GM12878 (cell line): ENCODE results near the gene NIPAL4. TPM values are rescaled to one million over a fixed set of nuclear protein-coding genes. Genes with fewer than 3 reads are reported as not detected.

ENCODE experiments used
- ATAC-seq: fragments of 200-7000 bp; cut with Tn5 transposase; 3 replicates; pipeline ENCODE4 v1.9.1; 2020; ENCODE audit warnings: mild to moderate bottlenecking, moderate library complexity
- BruUV-seq: library from RNA; stranded (reverse); fragments of 400-500 nt; replicated peaks from 2 replicates; lab custom pipeline; 2021; lab: Mats Ljungman, UMichigan
- CTCF ChIA-PET: fragments of 300-600 bp; sonication (Branson Sonifier 250); formaldehyde crosslinking; extraction: SDS; loops from one replicate; lab custom pipeline; 2021; ENCODE audit warnings: inconsistent platforms; lab: Yijun Ruan, JAX
- POLR2A ChIA-PET: fragments of 350-600 bp; formaldehyde crosslinking; extraction: SDS; loops from one replicate; lab custom pipeline; 2021; ENCODE audit warnings: inconsistent platforms; lab: Charles Lee
- RAD21 ChIA-PET: fragments of 300-600 bp; sonication (Branson Sonifier 250); formaldehyde crosslinking; loops from one replicate; lab custom pipeline; 2023; ENCODE audit warnings: antibody characterized with exemption; ENCODE audit not compliant: unreplicated experiment; lab: Charles Lee
- SMC1A ChIA-PET: fragments of 300-600 bp; sonication (Branson Sonifier 250); formaldehyde crosslinking; loops from one replicate; lab custom pipeline; 2023; ENCODE audit not compliant: unreplicated experiment, uncharacterized antibody; lab: Charles Lee
- DNase-seq: peaks from one replicate; pipeline ENCODE4 v3.0.0-alpha.2; 2011; ENCODE audit warnings: low read depth, low spot score
- FAIRE-seq: peaks from 3 replicates; lab custom pipeline; 2011; peaks lifted over from hg19 to GRCh38; lab: Jason Lieb, UNC
- H2AFZ ChIP-seq: 2 replicates; pipeline ENCODE4 v1.6.0; 2011; ENCODE audit warnings: low read depth, low read length, control low read depth; ENCODE audit not compliant: control insufficient read depth
- H3K27ac ChIP-seq: 2 replicates; pipeline ENCODE4 v1.5.1; 2011; ENCODE audit warnings: control low read depth; ENCODE audit not compliant: control insufficient read depth, insufficient read depth
- H3K27me3 ChIP-seq, 2 experiments: replicated peaks in 1 of 2; 2 replicates each; pipeline versions ENCODE4 v1.6.0 to v1.6.1; 2011; ENCODE audit warnings: low read length in 1 of 2; ENCODE audit not compliant: control insufficient read depth in 2 of 2, insufficient read depth in 2 of 2
- H3K36me3 ChIP-seq, 2 experiments: 2 replicates each; pipeline ENCODE4 v1.5.1; 2011; ENCODE audit warnings: low read length in 1 of 2; ENCODE audit not compliant: control insufficient read depth in 2 of 2, insufficient read depth in 2 of 2
- H3K4me1 ChIP-seq: 2 replicates; pipeline ENCODE4 v1.6.1; 2011; ENCODE audit warnings: mild to moderate bottlenecking, low read length, moderate library complexity, mixed read lengths; ENCODE audit not compliant: control insufficient read depth, insufficient read depth
- H3K4me2 ChIP-seq: 2 replicates; pipeline ENCODE4 v1.6.0; 2011; ENCODE audit warnings: control low read depth; ENCODE audit not compliant: control insufficient read depth, insufficient read depth
- H3K4me3 ChIP-seq: fragments of 200-600 bp; sonication (generic); 2 replicates; pipeline ENCODE4 v1.5.1; 2016
- H3K79me2 ChIP-seq: 2 replicates; pipeline ENCODE4 v1.6.0; 2011; ENCODE audit warnings: low read length; ENCODE audit not compliant: control insufficient read depth, insufficient read depth
- H3K9ac ChIP-seq: 2 replicates; pipeline ENCODE4 v1.8.0; 2011; ENCODE audit warnings: low read length, control low read depth, mixed read lengths; ENCODE audit not compliant: control insufficient read depth, insufficient read depth
- H3K9me3 ChIP-seq: replicated peaks from 3 replicates; pipeline ENCODE4 v1.5.1; 2011; ENCODE audit warnings: mild to moderate bottlenecking, low read length; ENCODE audit not compliant: control insufficient read depth, insufficient read depth
- H4K20me1 ChIP-seq: 2 replicates; pipeline ENCODE4 v1.6.0; 2011; ENCODE audit not compliant: control insufficient read depth, insufficient read depth
- ETV6 ChIP-seq, 2 experiments: fragments of 450-650 bp in 1 of 2; IDR thresholded peaks in 1 of 2; conservative IDR thresholded peaks in 1 of 2; 2 replicates each; pipeline ENCODE4 v1.6.1; 2014; ENCODE audit warnings: antibody characterized with exemption in 1 of 2, borderline replicate concordance in 1 of 2, low read depth in 1 of 2, mild to moderate bottlenecking in 1 of 2, moderate library complexity in 1 of 2
- FOS ChIP-seq: IDR thresholded peaks from 3 replicates; pipeline ENCODE4 v1.6.1; 2011; ENCODE audit warnings: borderline replicate concordance; ENCODE audit not compliant: insufficient read length; ENCODE audit errors: extremely low read depth
- HCFC1 ChIP-seq: fragments of 150-350 bp; IDR thresholded peaks from 2 replicates; pipeline ENCODE4 v1.6.1; 2014; ENCODE audit warnings: low read length
- IKZF2 ChIP-seq, 2 experiments: fragments of 450-650 bp; IDR thresholded peaks; 2 replicates each; pipeline ENCODE4 v1.6.1; 2017; ENCODE audit warnings: mild to moderate bottlenecking in 2 of 2, moderate library complexity in 2 of 2
- KLF5 ChIP-seq: fragments of 450-650 bp; IDR thresholded peaks from 2 replicates; pipeline ENCODE4 v1.6.1; 2014; ENCODE audit warnings: mild to moderate bottlenecking; ENCODE audit not compliant: partially characterized antibody
- MXI1 ChIP-seq: fragments of 150-350 bp; IDR thresholded peaks from 2 replicates; pipeline ENCODE4 v1.6.1; 2011; ENCODE audit warnings: low read depth, mild to moderate bottlenecking, inconsistent platforms, low read length, improper control_type of control experiment
- MYC ChIP-seq: IDR thresholded peaks from 2 replicates; pipeline ENCODE4 v1.6.1; 2011; ENCODE audit warnings: mild to moderate bottlenecking, low read length, moderate library complexity, inconsistent platforms; ENCODE audit not compliant: insufficient read depth, insufficient replicate concordance, insufficient read length, severe bottlenecking
- NFYB ChIP-seq: IDR thresholded peaks from 2 replicates; pipeline ENCODE4 v1.6.1; 2011; ENCODE audit warnings: low read depth, mild to moderate bottlenecking, low read length, improper control_type of control experiment, moderate library complexity; ENCODE audit not compliant: insufficient read depth
- SMARCA5 ChIP-seq: fragments of 450-650 bp; IDR thresholded peaks from 2 replicates; pipeline ENCODE4 v1.6.1; 2017; ENCODE audit warnings: mild to moderate bottlenecking
- ZNF384 ChIP-seq: IDR thresholded peaks from 2 replicates; pipeline ENCODE4 v1.6.1; 2012; ENCODE audit warnings: low read depth, mild to moderate bottlenecking, low read length, improper control_type of control experiment, borderline replicate concordance
- WGBS: methylation state at CpG from one replicate; pipeline ENCODE4 v1.1.6; 2016; ENCODE audit warnings: low lambda C conversion rate; ENCODE audit not compliant: insufficient replicate concordance, insufficient coverage; ENCODE audit errors: missing lambda C conversion rate; 5-methylcytosine and 5-hydroxymethylcytosine counted together
- in situ Hi-C: fragments of 300-500 bp; cut with MboI; formaldehyde crosslinking; loops from 9 replicates; pipeline ENCODE4 v1.14.3; 2018; ENCODE audit warnings: mixed read lengths
- intact Hi-C: fragments of 100-400 bp; cut with micrococcal nuclease; formaldehyde crosslinking; loops from one replicate; pipeline ENCODE4 v1.14.2; 2022; ENCODE audit not compliant: unreplicated experiment
- polyA plus RNA-seq, 11 experiments: library from polyadenylated mRNA; depleted of rRNA in 4 of 11; unstranded in 6 of 11; stranded (reverse) in 5 of 11; fragments of >200 nt; fragmentation: Nextera tagmentation in 4 of 11; fragmentation: Illumina TruSeq in 1 of 11; extraction: Ambion mirVana in 4 of 11; extraction: Trizol in 1 of 11; gene quantifications; 1 replicate in 1 of 11; 2 replicates in 10 of 11; pipeline versions ENCODE4 v1.2.1 to v1.2.3, GENCODE V29; 2011 to 2016; ENCODE audit warnings: inconsistent platforms in 2 of 11, missing spikeins in 2 of 11, low read depth in 1 of 11
- total RNA-seq, 4 experiments: library from RNA; depleted of rRNA in 3 of 4; stranded (reverse); fragments of >200 nt in 3 of 4; fragmentation: Illumina TruSeq in 1 of 4; extraction: Trizol in 1 of 4; gene quantifications; 2 replicates each; pipeline versions ENCODE4 v1.2.1 to v1.2.3, GENCODE V29; 2013 to 2021
- TF ChIP-seq, protein P1 (sequence below), 3 experiments: IDR thresholded peaks in 2 of 3; conservative IDR thresholded peaks in 1 of 3; 2 replicates each; pipeline ENCODE4 v1.5.1; 2011; ENCODE audit warnings: low read depth in 3 of 3, low read length in 3 of 3, mild to moderate bottlenecking in 3 of 3, control low read depth in 2 of 3, moderate library complexity in 2 of 3, inconsistent platforms in 1 of 3, mixed read lengths in 1 of 3; ENCODE audit not compliant: control insufficient read depth in 2 of 3, insufficient read depth in 1 of 3; ENCODE audit errors: extremely low read depth in 1 of 3

NIPAL4 gene
- total and polyA plus RNA-seq, 10 of the 15 experiments (the other 5 are each of a cell fraction or from before 2014, with no cell fraction given), result 0.11 to 15.5 (median 5.9) TPM

DNA sequence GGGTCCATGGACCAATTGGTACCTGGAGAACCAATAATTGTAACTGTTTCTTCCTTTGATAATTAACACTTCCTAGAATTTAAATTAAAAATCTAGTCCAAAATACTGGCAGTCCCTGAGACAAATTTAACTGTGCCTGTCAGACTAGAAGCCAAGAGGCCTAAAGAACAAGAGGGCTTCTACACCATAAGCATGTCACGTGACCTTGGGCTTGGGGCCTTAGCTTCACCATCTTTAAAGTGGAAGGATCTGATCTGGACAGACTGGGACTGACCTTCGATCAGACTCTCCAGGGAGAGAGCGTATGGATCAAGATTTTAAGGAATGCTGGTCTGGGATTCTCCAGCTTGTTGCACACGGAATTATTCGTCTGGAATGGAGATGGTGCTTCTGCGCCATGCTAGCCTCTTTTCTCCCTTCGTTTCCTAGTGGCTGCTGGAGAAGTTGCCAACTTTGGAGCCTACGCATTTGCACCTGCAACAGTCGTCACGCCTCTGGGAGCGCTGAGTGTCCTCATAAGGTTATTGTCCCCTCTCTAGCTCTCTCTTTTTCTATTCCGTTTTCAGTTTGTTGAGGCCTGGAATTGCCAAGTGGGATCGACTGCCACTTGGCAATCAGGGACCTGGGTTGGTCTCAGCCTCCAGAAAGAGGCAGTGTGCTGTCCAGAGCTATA lies 8.4 kb downstream of the NIPAL4 start:
- Histone ChIP-seq H3K9ac (no peak overlapping the region), H3K79me2 (no peaks in the 10 kb centered on the region), H3K4me1 (peaks cover 21% of the 10 kb centered on the region), H3K36me3 (no peaks in the 10 kb centered on the region; a peak in 1 of 4 replicates), H3K9me3 (no peaks in the 10 kb centered on the region), H4K20me1 (no peaks in the 10 kb centered on the region), H3K4me2 (no peak overlapping the region), H2AFZ (no peak overlapping the region), H3K4me3 (no peak overlapping the region), H3K27ac (no peak overlapping the region), H3K27me3 (no peaks in the 10 kb centered on the region)
- TF ChIP-seq IKZF2 (IDR thresholded peaks at IDR 0.05), result no peak
- no peak for TF ChIP-seq ETV6 (conservative IDR thresholded peaks at IDR 0.05 in 1 of 2, IDR thresholded peaks at IDR 0.05 in 1 of 2; ENCODE audit: borderline replicate concordance in 1 of 2, low read depth in 1 of 2)
- no peak for TF ChIP-seq FOS
- TF ChIP-seq HCFC1, result no peak
- no peak for TF ChIP-seq ZNF384
- no peak for TF ChIP-seq MYC
- no peak for TF ChIP-seq NFYB
- TF ChIP-seq MXI1, result no peak
- TF ChIP-seq, protein P1, sequence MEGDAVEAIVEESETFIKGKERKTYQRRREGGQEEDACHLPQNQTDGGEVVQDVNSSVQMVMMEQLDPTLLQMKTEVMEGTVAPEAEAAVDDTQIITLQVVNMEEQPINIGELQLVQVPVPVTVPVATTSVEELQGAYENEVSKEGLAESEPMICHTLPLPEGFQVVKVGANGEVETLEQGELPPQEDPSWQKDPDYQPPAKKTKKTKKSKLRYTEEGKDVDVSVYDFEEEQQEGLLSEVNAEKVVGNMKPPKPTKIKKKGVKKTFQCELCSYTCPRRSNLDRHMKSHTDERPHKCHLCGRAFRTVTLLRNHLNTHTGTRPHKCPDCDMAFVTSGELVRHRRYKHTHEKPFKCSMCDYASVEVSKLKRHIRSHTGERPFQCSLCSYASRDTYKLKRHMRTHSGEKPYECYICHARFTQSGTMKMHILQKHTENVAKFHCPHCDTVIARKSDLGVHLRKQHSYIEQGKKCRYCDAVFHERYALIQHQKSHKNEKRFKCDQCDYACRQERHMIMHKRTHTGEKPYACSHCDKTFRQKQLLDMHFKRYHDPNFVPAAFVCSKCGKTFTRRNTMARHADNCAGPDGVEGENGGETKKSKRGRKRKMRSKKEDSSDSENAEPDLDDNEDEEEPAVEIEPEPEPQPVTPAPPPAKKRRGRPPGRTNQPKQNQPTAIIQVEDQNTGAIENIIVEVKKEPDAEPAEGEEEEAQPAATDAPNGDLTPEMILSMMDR (IDR thresholded peaks at IDR 0.05 in 2 of 3, conservative IDR thresholded peaks at IDR 0.05 in 1 of 3; ENCODE audit: control insufficient read depth in 2 of 3, extremely low read depth in 1 of 3, insufficient read depth in 1 of 3, low read depth in 3 of 3, low read length in 3 of 3), result no peak
- no peak for TF ChIP-seq SMARCA5
- no peak for TF ChIP-seq KLF5
- WGBS, result 87% methylated on average over 13 of the region's 13 CpGs
- ChIA-PET RAD21 (interaction anchor here (8.3 kb wide), 1 partner anchor 36 kb away, joined by 93 read pairs; no protein-coding TSS in a partner anchor), SMC1A (interaction anchor here (0.8 to 11.3 kb wide), 9 partner anchors 10 to 262 kb away, joined by 3 to 119 read pairs (median 4); partner anchors contain the start of gene THG1L), POLR2A (interaction anchor here (1.0 kb wide), 1 partner anchor 36 kb away, joined by 3 read pairs; no protein-coding TSS in a partner anchor), CTCF (interaction anchor here (1.0 to 17.4 kb wide), 6 partner anchors 8 to 274 kb away, joined by 3 to 248 read pairs (median 35); partner anchors contain the start of genes LSM11 and NIPAL4)
- DNase-seq (no peak), ATAC-seq (no peak), FAIRE-seq (no peak)
- in situ Hi-C loops (no loop called here), intact Hi-C loops (loop anchor here (10.0 kb wide), 1 partner anchor 214 kb away; no protein-coding TSS in a partner anchor)
- BruUV-seq, result no TSS peak
